ENCODE measurements around the gene TPR.
A peak's percentile ranks its signal among the peaks of the same experiment; 100 is the strongest.

The TPR gene

DNA sequence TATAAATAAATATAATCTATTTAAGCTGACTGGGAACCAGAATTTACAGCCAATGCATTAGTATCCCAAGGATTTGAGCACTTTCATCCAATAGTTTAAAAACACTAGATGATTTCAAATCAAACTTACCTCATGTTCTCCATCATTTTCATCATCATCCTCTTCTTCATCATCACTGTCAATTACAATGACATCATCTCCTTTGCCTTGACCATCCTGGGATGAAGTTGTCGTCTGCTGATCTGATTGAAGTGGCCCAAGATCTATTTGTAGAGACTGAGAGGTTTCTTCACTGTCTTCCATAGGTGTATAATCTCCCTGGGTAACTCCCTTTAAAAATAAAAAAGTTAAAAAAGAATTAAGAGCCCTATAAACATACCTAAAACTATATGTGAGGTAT, 47.7 kb downstream of the TPR start:
- TF ChIP-seq, protein P1, sequence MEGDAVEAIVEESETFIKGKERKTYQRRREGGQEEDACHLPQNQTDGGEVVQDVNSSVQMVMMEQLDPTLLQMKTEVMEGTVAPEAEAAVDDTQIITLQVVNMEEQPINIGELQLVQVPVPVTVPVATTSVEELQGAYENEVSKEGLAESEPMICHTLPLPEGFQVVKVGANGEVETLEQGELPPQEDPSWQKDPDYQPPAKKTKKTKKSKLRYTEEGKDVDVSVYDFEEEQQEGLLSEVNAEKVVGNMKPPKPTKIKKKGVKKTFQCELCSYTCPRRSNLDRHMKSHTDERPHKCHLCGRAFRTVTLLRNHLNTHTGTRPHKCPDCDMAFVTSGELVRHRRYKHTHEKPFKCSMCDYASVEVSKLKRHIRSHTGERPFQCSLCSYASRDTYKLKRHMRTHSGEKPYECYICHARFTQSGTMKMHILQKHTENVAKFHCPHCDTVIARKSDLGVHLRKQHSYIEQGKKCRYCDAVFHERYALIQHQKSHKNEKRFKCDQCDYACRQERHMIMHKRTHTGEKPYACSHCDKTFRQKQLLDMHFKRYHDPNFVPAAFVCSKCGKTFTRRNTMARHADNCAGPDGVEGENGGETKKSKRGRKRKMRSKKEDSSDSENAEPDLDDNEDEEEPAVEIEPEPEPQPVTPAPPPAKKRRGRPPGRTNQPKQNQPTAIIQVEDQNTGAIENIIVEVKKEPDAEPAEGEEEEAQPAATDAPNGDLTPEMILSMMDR (IDR thresholded peaks at IDR 0.05; ENCODE audit: low read depth, low read length), result no peak
- H3K4me3 ChIP-seq (replicated peaks in 1 of 2; ENCODE audit: low read depth in 2 of 2, low read length in 2 of 2), result no peak overlapping the region
- no peak for DNase-seq (ENCODE audit: low read depth in 2 of 2)

DNA sequence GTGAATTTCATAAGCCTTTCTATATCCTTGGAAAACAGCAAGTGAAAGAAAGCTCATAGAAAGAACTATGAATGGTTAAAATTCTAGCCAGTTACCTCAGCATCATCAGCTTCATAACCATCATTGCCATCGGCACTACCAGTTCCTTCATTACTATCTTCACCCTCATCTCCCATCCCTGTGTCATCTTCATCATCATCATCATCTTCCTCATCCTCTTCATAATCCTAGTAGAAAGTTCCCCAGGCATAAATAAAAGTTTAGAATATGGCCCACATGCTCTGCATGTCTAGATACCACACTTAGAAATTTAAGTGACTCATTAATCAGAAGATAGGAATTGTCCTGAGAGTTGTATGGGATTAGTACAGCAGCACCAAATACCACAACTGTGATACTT, 49.0 kb downstream of the TPR start:
- H3K4me3 ChIP-seq (replicated peaks in 1 of 2; ENCODE audit: low read depth in 2 of 2, low read length in 2 of 2), result no peak overlapping the region
- TF ChIP-seq, protein P1 (IDR thresholded peaks at IDR 0.05; ENCODE audit: low read depth, low read length), result no peak
- no peak for DNase-seq (ENCODE audit: low read depth in 2 of 2)

DNA sequence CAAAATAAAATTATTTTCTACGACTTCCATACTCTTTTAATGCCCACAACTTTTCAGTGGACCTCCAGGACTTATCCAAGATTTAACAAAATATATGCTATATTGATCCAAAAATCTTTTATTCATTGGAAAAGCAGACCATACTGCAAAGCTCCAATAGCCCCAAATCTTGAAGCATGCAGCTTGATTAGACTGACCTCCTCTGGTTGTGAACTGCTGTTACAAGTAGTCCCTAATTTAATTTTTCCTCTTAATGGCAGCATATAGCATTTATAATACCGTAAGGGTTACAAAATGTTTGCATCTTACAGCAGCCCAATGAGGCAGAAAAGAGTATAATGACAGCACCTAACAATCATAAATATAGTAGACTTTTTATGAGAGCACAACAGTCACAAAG, 49.8 kb downstream of the TPR start:
- no peak overlapping the region for H3K4me3 ChIP-seq (replicated peaks in 1 of 2; ENCODE audit: low read depth in 2 of 2, low read length in 2 of 2)
- TF ChIP-seq, protein P1 (IDR thresholded peaks at IDR 0.05; ENCODE audit: low read depth, low read length), result peak; percentile 48
- peak; percentile 39 to 43 for DNase-seq (ENCODE audit: low read depth in 2 of 2)

DNA sequence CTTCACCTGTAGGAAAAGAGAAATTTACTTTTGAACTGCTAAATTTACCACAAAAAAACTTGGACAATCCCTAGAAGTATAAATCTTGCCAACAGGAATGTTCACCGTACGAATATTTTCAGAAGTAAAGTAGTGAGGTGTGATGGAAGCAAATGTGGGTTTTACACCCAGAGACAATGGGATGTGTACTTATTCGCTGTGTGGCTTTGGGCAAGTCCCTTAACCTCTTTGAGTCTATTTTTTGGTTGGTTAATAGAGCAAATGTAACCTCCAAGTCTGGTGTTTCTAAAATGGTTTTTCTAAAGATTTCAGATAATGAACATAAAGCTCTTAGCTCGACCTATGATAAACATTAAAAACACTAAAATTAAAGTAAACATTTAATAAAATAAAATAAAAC, 51.2 kb downstream of the TPR start:
- DNase-seq (ENCODE audit: low read depth in 2 of 2), result no peak
- no peak overlapping the region for H3K4me3 ChIP-seq (replicated peaks in 1 of 2; ENCODE audit: low read depth in 2 of 2, low read length in 2 of 2)
- TF ChIP-seq, protein P1 (IDR thresholded peaks at IDR 0.05; ENCODE audit: low read depth, low read length), result no peak

DNA sequence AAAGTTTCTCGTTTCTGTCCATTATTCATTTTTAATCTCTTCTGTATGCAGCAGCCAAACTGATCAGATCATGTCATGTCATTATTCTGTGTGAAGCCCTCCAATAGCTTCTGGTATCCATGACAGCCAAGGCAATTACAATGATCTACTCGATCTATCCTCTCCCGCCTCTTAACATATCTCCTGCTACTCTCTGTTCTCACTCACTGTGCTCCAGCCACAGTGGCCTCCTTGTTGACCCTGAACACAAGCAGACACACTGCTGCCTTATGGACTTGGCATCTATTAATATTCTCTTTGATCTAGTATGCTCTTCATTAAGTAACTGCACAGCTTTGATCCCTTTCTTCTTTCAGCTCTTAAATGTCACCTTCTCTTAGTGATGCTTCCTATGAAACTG, 59.5 kb downstream of the TPR start:
- TF ChIP-seq, protein P1 (IDR thresholded peaks at IDR 0.05; ENCODE audit: low read depth, low read length), result no peak

DNA sequence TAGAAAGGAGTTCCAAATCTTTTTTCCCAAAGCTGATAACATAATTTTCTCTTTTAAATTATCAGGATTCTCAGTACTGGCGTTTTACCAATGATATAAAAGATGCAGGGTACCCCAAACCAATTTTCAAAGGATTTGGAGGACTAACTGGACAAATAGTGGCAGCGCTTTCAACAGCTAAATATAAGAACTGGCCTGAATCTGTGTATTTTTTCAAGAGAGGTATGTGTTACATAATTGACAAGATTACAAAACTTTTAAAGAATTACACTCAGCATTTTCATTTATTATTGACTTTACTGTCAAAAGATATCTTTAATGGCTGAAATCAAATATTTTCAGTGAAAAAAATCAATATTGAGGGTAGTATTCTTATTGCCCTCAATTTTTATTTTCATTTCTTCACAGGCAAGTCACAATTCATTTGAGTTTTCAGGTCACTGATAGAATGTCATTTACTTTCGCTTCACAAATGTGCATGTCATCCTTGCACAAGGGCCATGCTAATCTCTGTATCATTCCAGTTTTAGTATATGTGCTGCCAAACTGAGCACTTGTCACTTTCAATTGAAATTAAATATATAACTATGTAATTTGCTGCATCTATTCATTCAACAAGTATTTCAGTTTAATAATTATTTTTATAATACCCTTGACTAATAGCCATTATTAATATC, 63.5 kb downstream of the TPR start:
- TF ChIP-seq, protein P1 (IDR thresholded peaks at IDR 0.05; ENCODE audit: low read depth, low read length), result no peak
- H3K4me3 ChIP-seq (replicated peaks in 1 of 2; ENCODE audit: low read depth in 2 of 2, low read length in 2 of 2), result no peak overlapping the region
- no peak for DNase-seq (ENCODE audit: low read depth in 2 of 2)

More for the DNA sequence above, 59.5 kb downstream of the TPR start:
- DNase-seq (ENCODE audit: low read depth in 2 of 2), result no peak
- H3K4me3 ChIP-seq (replicated peaks in 1 of 2; ENCODE audit: low read depth in 2 of 2, low read length in 2 of 2), result no peak overlapping the region

DNA sequence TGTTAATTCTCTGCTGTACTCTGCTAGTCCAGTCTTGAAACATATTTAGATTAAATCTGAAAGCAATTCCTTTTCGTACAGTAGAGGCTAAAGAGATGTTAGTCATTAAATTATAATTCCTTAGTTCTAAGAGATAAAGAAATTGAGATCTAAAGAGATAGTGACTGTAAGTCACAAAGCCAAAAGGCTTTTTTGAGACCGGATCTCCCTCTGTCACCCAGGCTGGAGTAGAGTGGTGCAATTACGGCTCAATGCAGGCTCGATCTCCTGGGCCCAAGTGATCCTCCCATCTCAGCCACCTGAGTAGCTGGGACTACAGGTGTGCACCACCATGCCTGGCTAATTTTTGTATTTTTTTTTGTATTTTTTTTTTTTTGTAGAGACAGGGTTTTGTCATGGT, 64.7 kb downstream of the TPR start:
- H3K4me3 ChIP-seq (replicated peaks in 1 of 2; ENCODE audit: low read depth in 2 of 2, low read length in 2 of 2), result no peak overlapping the region
- DNase-seq (ENCODE audit: low read depth in 2 of 2), result no peak
- TF ChIP-seq, protein P1 (IDR thresholded peaks at IDR 0.05; ENCODE audit: low read depth, low read length), result no peak
